OCI-LY3 (cell line): ENCODE results near the gene SPINK2.

Experiments
- H2AFZ ChIP-seq: fragments of 200-600, 300-600 bp; shearing (Covaris generic); 2 replicates; pipeline ENCODE4 v1.6.0; 2014; ENCODE audit warnings: antibody characterized with exemption, low read depth, low read length
- H3K27ac ChIP-seq: fragments of 200-600, 300-600 bp; sonication (generic); 2 replicates; pipeline ENCODE4 v1.5.1; 2014; ENCODE audit warnings: mild to moderate bottlenecking, low read length, moderate library complexity, mixed read lengths
- H3K27me3 ChIP-seq: fragments of 200-600, 300-600 bp; sonication (generic); 2 replicates; pipeline ENCODE4 v1.6.1; 2014; ENCODE audit warnings: low read depth, low read length, mixed read lengths
- H3K36me3 ChIP-seq: fragments of 200-600, 300-600 bp; sonication (generic); replicated peaks from 2 replicates; pipeline ENCODE3; 2014; ENCODE audit warnings: low read depth, low read length, mixed read lengths
- H3K4me1 ChIP-seq: fragments of 300-600, 200-600 bp; sonication (generic); 2 replicates; pipeline ENCODE4 v1.6.1; 2014; ENCODE audit warnings: low read length, mixed read lengths
- H3K4me2 ChIP-seq: fragments of 200-600, 300-600 bp; sonication (generic); 2 replicates; pipeline ENCODE4 v1.6.1; 2014; ENCODE audit warnings: low read length, mixed read lengths
- H3K4me3 ChIP-seq: fragments of 300-600, 200-600 bp; sonication (generic); 2 replicates; pipeline ENCODE4 v1.5.1; 2014; ENCODE audit warnings: antibody characterized with exemption, mild to moderate bottlenecking, low read length, moderate library complexity
- H3K79me2 ChIP-seq: fragments of 300-600, 200-600 bp; shearing (Covaris generic); 2 replicates; pipeline ENCODE4 v1.6.1; 2014; ENCODE audit warnings: mild to moderate bottlenecking, low read length, mixed read lengths
- H3K9ac ChIP-seq: fragments of 300-600, 200-600 bp; shearing (Covaris generic); 2 replicates; pipeline ENCODE4 v1.6.0; 2014; ENCODE audit warnings: mild to moderate bottlenecking, low read length, moderate library complexity
- H3K9me3 ChIP-seq: fragments of 200-600, 300-600 bp; shearing (Covaris generic); 2 replicates; pipeline ENCODE4 v1.6.1; 2014; ENCODE audit warnings: low read length, mixed read lengths; ENCODE audit not compliant: insufficient read depth
- H4K20me1 ChIP-seq: fragments of 200-600, 300-600 bp; sonication (generic); 2 replicates; pipeline ENCODE4 v1.6.1; 2016; ENCODE audit warnings: low read length, mixed read lengths; ENCODE audit not compliant: insufficient read depth
- CTCF ChIP-seq: fragments of 200-600, 300-600 bp; sonication (generic); IDR thresholded peaks from 2 replicates; pipeline ENCODE4 v1.5.1; 2014; ENCODE audit warnings: antibody characterized with exemption, low read length, low read depth
- EZH2phosphoT487 ChIP-seq: fragments of 200-600 bp; shearing (Covaris generic); IDR thresholded peaks from 2 replicates; pipeline ENCODE4 v1.6.1; 2018; ENCODE audit warnings: antibody characterized with exemption, mixed run types, low read depth

Gene SPINK2

GRCh38 chr4:56788081-56788480, 33.4 kb downstream of the SPINK2 start:
- no peaks in the 10 kb centered on the region for H3K4me1 ChIP-seq
- H3K36me3 ChIP-seq = no peaks in the 10 kb centered on the region
- no peak overlapping the region for H3K4me2 ChIP-seq
- no peaks in the 10 kb centered on the region for H3K9me3 ChIP-seq
- H4K20me1 ChIP-seq = no peaks in the 10 kb centered on the region
- H3K9ac ChIP-seq = no peak overlapping the region
- H2AFZ ChIP-seq = no peak overlapping the region
- TF ChIP-seq CTCF (no peak), EZH2phosphoT487 (no peak)
- peaks cover 12% of the 10 kb centered on the region for H3K27me3 ChIP-seq
- no peaks in the 10 kb centered on the region for H3K79me2 ChIP-seq
- no peak overlapping the region for H3K4me3 ChIP-seq
- H3K27ac ChIP-seq = no peak overlapping the region

GRCh38 chr4:56787380-56787779, 34.1 kb downstream of the SPINK2 start:
- Histone ChIP-seq H3K4me2 (no peak overlapping the region), H3K79me2 (no peaks in the 10 kb centered on the region), H3K9me3 (no peaks in the 10 kb centered on the region), H3K27me3 (peaks cover 12% of the 10 kb centered on the region), H3K27ac (no peak overlapping the region), H3K9ac (no peak overlapping the region), H4K20me1 (no peaks in the 10 kb centered on the region), H2AFZ (no peak overlapping the region), H3K4me3 (no peak overlapping the region), H3K4me1 (no peaks in the 10 kb centered on the region), H3K36me3 (no peaks in the 10 kb centered on the region)
- TF ChIP-seq CTCF = no peak
- TF ChIP-seq EZH2phosphoT487 = no peak

GRCh38 chr4:56786955-56787354, 34.5 kb downstream of the SPINK2 start:
- TF ChIP-seq CTCF (no peak), EZH2phosphoT487 (no peak)
- no peak overlapping the region for H3K27ac ChIP-seq
- no peak overlapping the region for H2AFZ ChIP-seq

GRCh38 chr4:56783986-56784385, 37.5 kb downstream of the SPINK2 start:
- no peak overlapping the region for H3K9ac ChIP-seq
- H3K36me3 ChIP-seq = no peaks in the 10 kb centered on the region
- no peaks in the 10 kb centered on the region for H3K9me3 ChIP-seq
- H3K4me2 ChIP-seq = no peak overlapping the region
- H3K27ac ChIP-seq = no peak overlapping the region
- no peak overlapping the region for H3K4me3 ChIP-seq
- H3K4me1 ChIP-seq = no peaks in the 10 kb centered on the region
- H3K79me2 ChIP-seq = no peaks in the 10 kb centered on the region
- TF ChIP-seq EZH2phosphoT487 (no peak), CTCF (no peak)
- H4K20me1 ChIP-seq = no peaks in the 10 kb centered on the region
- H3K27me3 ChIP-seq = peaks cover 19% of the 10 kb centered on the region
- no peak overlapping the region for H2AFZ ChIP-seq

More at GRCh38 chr4:56786955-56787354, 34.5 kb downstream of the SPINK2 start:
- Histone ChIP-seq H3K4me3 (no peak overlapping the region), H4K20me1 (no peaks in the 10 kb centered on the region), H3K4me1 (no peaks in the 10 kb centered on the region), H3K9me3 (no peaks in the 10 kb centered on the region), H3K9ac (no peak overlapping the region), H3K79me2 (no peaks in the 10 kb centered on the region), H3K4me2 (no peak overlapping the region), H3K27me3 (peaks cover 14% of the 10 kb centered on the region), H3K36me3 (no peaks in the 10 kb centered on the region)
